Measurements from ENCODE around the gene GAN. TPM values are rescaled to one million over a fixed set of nuclear protein-coding genes. Genes with fewer than 3 reads are reported as not detected.

The GAN gene
- total and polyA plus RNA-seq, 9 of the 15 experiments (the other 6 are each of a cell fraction or from before 2014, with no cell fraction given), result 0.83 to 15.1 (median 5.2) TPM

GRCh38 chr16:81366316-81366932, 51.7 kb downstream of the GAN start (continued):
- TF ChIP-seq ETV6 (IDR thresholded peaks at IDR 0.05; ENCODE audit: borderline replicate concordance in 1 of 2, low read depth in 2 of 2, low read length in 1 of 2) (no peak), ETV6 (CRISPR knock-in tag; IDR thresholded peaks at IDR 0.05; ENCODE audit: borderline replicate concordance) (no peak), MEF2A (IDR thresholded peaks at IDR 0.05; ENCODE audit: control insufficient read depth, low read depth, low read length) (no peak), HDGF (IDR thresholded peaks at IDR 0.05) (0 out of 2 replicates have a peak, but pooled peaks have one; percentile 2), DDX20 (tag; IDR thresholded peaks at IDR 0.05; ENCODE audit: low read depth) (no peak), TAL1 (IDR thresholded peaks at IDR 0.05) (no peak), DEAF1 (CRISPR knock-in tag; IDR thresholded peaks at IDR 0.05) (peak; percentile 80), PATZ1 (CRISPR knock-in tag; IDR thresholded peaks at IDR 0.05; ENCODE audit: borderline replicate concordance) (no peak), NFE2L1 (tag; IDR thresholded peaks at IDR 0.05; ENCODE audit: borderline replicate concordance, low read depth) (no peak), ZNF512 (tag; IDR thresholded peaks at IDR 0.05) (no peak), KLF13 (tag; IDR thresholded peaks at IDR 0.05; ENCODE audit: borderline replicate concordance, low read depth) (no peak), HMGXB4 (CRISPR knock-in tag; IDR thresholded peaks at IDR 0.05) (no peak), CTBP1 (IDR thresholded peaks at IDR 0.05; ENCODE audit: borderline replicate concordance) (no peak), CBX1 (IDR thresholded peaks at IDR 0.05; ENCODE audit: low read depth) (no peak), ZNF217 (CRISPR knock-in tag; IDR thresholded peaks at IDR 0.05) (no peak), ZBTB2 (IDR thresholded peaks at IDR 0.05) (no peak), ZNF263 (CRISPR knock-in tag; IDR thresholded peaks at IDR 0.05; ENCODE audit: borderline replicate concordance) (no peak), ZNF511 (CRISPR knock-in tag; IDR thresholded peaks at IDR 0.05) (no peak)
